Panc1 (cell line): ENCODE measurements around the gene TEX12.

Experiments used
- TCF7L2 ChIP-seq: IDR thresholded peaks from 2 replicates; pipeline ENCODE4 v1.6.1; 2011; ENCODE audit warnings: mild to moderate bottlenecking, low read depth, low read length, inconsistent platforms
- TF ChIP-seq, protein P1 (sequence below): fragments of 450-650 bp; IDR thresholded peaks from 2 replicates; pipeline ENCODE4 v1.5.1; 2017; ENCODE audit warnings: mild to moderate bottlenecking

DNA sequence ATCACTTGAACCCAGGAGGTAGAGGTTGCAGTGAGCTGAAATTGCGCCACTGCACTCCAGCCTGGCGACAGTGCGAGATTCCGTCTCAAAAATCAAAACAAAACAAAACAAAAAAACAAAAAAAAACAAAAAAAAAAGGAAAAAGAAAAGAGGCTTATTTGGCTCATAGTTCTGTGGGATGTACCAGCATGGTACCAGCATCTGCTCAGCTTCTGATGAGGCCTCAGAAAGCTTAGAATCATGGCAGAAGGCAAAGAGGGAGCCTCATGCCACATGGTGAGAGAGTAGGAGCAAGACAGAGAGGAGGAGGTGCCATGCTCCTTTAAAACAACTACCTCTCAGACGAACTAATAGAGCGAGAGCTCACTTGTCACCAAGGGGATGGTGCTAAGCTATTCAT lies 48.4 kb downstream of the TEX12 start:
- TF ChIP-seq, protein P1, sequence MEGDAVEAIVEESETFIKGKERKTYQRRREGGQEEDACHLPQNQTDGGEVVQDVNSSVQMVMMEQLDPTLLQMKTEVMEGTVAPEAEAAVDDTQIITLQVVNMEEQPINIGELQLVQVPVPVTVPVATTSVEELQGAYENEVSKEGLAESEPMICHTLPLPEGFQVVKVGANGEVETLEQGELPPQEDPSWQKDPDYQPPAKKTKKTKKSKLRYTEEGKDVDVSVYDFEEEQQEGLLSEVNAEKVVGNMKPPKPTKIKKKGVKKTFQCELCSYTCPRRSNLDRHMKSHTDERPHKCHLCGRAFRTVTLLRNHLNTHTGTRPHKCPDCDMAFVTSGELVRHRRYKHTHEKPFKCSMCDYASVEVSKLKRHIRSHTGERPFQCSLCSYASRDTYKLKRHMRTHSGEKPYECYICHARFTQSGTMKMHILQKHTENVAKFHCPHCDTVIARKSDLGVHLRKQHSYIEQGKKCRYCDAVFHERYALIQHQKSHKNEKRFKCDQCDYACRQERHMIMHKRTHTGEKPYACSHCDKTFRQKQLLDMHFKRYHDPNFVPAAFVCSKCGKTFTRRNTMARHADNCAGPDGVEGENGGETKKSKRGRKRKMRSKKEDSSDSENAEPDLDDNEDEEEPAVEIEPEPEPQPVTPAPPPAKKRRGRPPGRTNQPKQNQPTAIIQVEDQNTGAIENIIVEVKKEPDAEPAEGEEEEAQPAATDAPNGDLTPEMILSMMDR, result no peak
- no peak for TF ChIP-seq TCF7L2
